Memory B cell (primary cell): ENCODE results near the gene LPP.
A peak's percentile ranks its signal among the peaks of the same experiment; 100 is the strongest.

Experiments used
- ATAC-seq: fragments of 150-1000 bp; cut with Tn5 transposase; 2 replicates; pipeline ENCODE4 v1.10.0; 2021; ENCODE audit warnings: low read depth, mild to moderate bottlenecking, moderate library complexity
- DNase-seq, 2 donors: peaks; one replicate each; pipeline ENCODE4 v3.0.0; 2022; ENCODE audit warnings: low spot score in 2 of 2
- H3K27ac Mint-ChIP-seq: one replicate; pipeline ENCODE4 v1.8.0; 2022; ENCODE audit warnings: mild to moderate bottlenecking, moderate library complexity, mixed read lengths
- H3K27me3 Mint-ChIP-seq: one replicate; pipeline ENCODE4 v1.8.0; 2022; ENCODE audit warnings: mixed read lengths
- H3K36me3 Mint-ChIP-seq: one replicate; pipeline ENCODE4 v1.8.0; 2022; ENCODE audit warnings: mild to moderate bottlenecking, mixed read lengths
- H3K4me1 Mint-ChIP-seq: one replicate; pipeline ENCODE4 v1.8.0; 2022; ENCODE audit warnings: mixed read lengths
- H3K4me3 Mint-ChIP-seq: one replicate; pipeline ENCODE4 v1.8.0; 2022; ENCODE audit warnings: mild to moderate bottlenecking, moderate library complexity, mixed read lengths
- H3K9me3 Mint-ChIP-seq: one replicate; pipeline ENCODE4 v1.8.0; 2022; ENCODE audit warnings: mixed read lengths

The LPP gene

DNA sequence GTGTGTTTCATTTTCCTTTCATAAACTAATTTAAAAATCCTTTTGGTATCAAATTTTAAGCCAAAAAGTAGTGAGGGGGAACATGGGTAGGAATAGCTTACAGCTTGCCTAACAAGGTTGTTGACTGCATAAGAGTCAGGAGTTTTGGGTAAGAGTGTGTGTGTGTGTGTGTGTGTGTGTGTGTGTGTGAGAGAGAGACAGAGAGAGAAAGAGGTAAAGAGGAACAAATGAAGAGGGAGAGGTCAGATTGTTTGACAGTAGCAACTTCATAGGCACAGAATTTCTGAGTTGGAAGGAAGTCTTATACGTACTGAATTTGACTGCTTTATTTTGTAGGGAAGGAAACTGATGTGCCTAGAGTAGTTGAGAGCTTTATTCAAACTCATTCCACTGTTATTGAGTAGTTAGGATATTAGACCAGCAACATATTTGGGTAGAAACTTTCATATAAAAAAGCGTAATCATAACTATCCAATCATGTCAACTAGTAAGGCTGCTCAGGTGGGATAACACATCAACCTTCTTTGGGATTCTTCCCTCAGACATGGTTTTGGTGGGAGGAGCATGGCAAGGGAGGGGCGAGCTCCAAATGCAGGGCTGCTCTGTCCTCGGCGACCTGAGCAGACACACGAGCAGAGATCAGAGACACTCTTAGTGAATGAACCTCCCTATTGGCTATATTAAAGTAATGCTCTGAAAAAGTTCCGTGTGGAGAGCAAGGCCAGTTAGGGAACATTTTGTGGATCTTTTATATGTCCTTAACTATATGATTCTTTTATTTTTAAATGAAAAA, 86.4 kb downstream of the LPP start:
- no peaks in the 10 kb centered on the region for H3K9me3 Mint-ChIP-seq
- no peak for ATAC-seq
- peaks cover 3% of the 10 kb centered on the region for H3K36me3 Mint-ChIP-seq
- DNase-seq, result no peak
- H3K4me3 Mint-ChIP-seq, result no peak overlapping the region
- no peaks in the 10 kb centered on the region for H3K27me3 Mint-ChIP-seq
- peaks cover 54% of the 10 kb centered on the region for H3K4me1 Mint-ChIP-seq
- H3K27ac Mint-ChIP-seq, result peak overlapping the region; percentile 6

GRCh38 chr3:188241072-188241471, 87.1 kb downstream of the LPP start:
- H3K27ac Mint-ChIP-seq, result no peak overlapping the region
- ATAC-seq (no peak), DNase-seq (no peak)
- H3K4me3 Mint-ChIP-seq, result no peak overlapping the region
- peaks cover 2% of the 10 kb centered on the region for H3K36me3 Mint-ChIP-seq
- H3K9me3 Mint-ChIP-seq, result no peaks in the 10 kb centered on the region
- H3K4me1 Mint-ChIP-seq, result peaks cover 50% of the 10 kb centered on the region
- no peaks in the 10 kb centered on the region for H3K27me3 Mint-ChIP-seq

DNA sequence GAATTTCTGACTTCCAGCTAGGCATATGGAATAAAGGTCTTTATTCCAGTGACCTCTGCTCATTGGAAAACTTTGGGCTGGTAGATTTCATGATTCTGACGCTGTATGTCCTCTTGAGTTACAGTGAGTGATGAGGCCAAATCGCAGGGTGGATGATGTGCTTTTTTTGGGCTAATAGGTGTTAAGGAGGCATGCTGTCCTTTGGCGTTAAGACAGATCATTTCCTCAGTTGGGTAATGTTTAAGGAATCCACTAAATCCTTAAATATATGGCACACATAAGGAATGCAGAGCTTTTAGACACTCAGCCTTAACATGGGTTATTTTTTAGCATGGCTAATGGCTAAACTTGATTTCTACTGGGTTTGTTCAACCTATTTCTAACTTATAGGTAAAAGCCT, 87.9 kb downstream of the LPP start:
- Mint-ChIP-seq H3K4me1 (peaks cover 47% of the 10 kb centered on the region), H3K9me3 (no peaks in the 10 kb centered on the region), H3K36me3 (no peaks in the 10 kb centered on the region), H3K27ac (peak overlapping the region; percentile 97), H3K27me3 (no peaks in the 10 kb centered on the region), H3K4me3 (no peak overlapping the region)
- DNase-seq (no peak), ATAC-seq (no peak)

DNA sequence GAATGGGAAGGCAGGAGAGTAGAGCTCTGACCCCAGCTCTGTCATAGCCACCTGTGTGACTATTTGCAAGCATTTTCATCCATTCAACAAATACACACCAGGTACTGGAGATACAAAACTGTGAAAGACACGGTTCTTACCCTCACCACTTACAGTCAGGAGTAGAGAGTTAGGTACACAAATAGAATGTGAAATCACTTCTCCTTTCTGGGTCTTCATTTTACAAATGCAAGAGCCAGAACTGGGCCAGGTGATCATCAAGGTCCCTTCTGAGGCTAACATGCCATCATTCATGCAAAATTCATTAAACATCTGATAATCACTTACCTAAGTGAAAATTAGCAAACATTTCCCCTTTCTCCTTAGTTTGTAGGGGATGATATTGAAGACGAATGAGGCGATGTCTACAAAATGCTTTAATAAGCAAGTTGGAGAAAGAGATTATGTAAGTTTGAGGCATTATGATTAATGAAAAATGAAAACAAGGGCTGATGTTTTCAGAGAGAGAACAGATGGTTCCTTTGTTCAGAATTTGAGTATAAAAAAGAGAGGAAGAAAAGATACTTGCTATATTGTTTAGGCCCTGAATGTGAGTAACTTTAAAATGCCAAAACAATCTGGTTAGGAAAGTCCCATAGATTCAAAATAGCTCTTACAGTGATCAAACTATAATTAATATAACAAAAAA, 88.6 kb downstream of the LPP start:
- H3K4me3 Mint-ChIP-seq, result peak overlapping the region; percentile 15
- H3K36me3 Mint-ChIP-seq, result no peaks in the 10 kb centered on the region
- H3K27me3 Mint-ChIP-seq, result no peaks in the 10 kb centered on the region
- DNase-seq (peak in 1 of 2 donors; percentile 49), ATAC-seq (peak; percentile 88)
- no peaks in the 10 kb centered on the region for H3K9me3 Mint-ChIP-seq
- H3K4me1 Mint-ChIP-seq, result peaks cover 44% of the 10 kb centered on the region
- peak overlapping the region; percentile 97 for H3K27ac Mint-ChIP-seq

DNA sequence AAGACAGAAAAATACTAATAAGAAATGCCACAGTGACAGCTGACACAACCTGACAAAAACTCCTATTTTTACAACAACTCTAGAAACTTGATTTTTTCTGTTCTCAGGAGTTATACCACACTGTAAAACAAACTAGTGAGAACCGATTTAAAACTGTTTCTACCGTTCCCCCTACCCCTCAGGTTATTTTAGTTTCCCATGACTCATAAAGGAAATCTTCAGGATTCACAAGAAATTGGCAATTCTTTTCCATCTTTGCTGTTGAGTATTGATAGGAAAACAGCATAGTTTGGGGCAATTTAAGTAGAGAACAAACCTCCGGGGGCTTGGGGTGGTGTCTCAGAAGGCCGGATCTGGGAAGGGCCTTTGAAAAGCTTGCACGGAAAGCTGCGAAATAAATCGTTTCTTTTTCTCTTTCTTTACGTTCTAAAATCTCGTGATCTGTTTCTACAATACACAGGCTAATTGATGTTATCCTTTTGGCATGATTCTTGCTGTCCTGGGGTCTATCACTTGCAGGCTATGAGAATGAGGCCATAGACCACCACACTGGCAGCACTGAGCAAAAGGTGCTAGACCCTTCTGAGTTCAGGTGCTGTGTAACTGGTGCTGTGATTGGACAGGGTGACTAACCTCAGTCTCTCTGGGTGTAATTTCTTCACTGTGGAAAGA, 89.3 kb downstream of the LPP start:
- no peaks in the 10 kb centered on the region for H3K9me3 Mint-ChIP-seq
- ATAC-seq (no peak), DNase-seq (no peak)
- peaks cover 41% of the 10 kb centered on the region for H3K4me1 Mint-ChIP-seq
- peak overlapping the region; percentile 97 for H3K27ac Mint-ChIP-seq
- H3K4me3 Mint-ChIP-seq, result no peak overlapping the region
- H3K36me3 Mint-ChIP-seq, result no peaks in the 10 kb centered on the region
- H3K27me3 Mint-ChIP-seq, result no peaks in the 10 kb centered on the region

GRCh38 chr3:188244395-188244861, 90.5 kb downstream of the LPP start:
- Mint-ChIP-seq H3K4me3 (no peak overlapping the region), H3K4me1 (peaks cover 33% of the 10 kb centered on the region), H3K27ac (peak overlapping the region; percentile 28), H3K27me3 (no peaks in the 10 kb centered on the region), H3K9me3 (no peaks in the 10 kb centered on the region), H3K36me3 (no peaks in the 10 kb centered on the region)
- peak in 1 of 2 donors; percentile 10 for DNase-seq
- ATAC-seq, result peak; percentile 35

GRCh38 chr3:188246905-188247304, 92.9 kb downstream of the LPP start:
- Mint-ChIP-seq H3K9me3 (no peaks in the 10 kb centered on the region), H3K4me1 (peaks cover 24% of the 10 kb centered on the region), H3K4me3 (no peak overlapping the region), H3K36me3 (peaks cover 5% of the 10 kb centered on the region), H3K27me3 (no peaks in the 10 kb centered on the region), H3K27ac (no peak overlapping the region)
- DNase-seq (no peak), ATAC-seq (no peak)

GRCh38 chr3:188248036-188248561, 94.1 kb downstream of the LPP start:
- no peak overlapping the region for H3K4me3 Mint-ChIP-seq
- H3K27me3 Mint-ChIP-seq, result no peaks in the 10 kb centered on the region
- peaks cover 5% of the 10 kb centered on the region for H3K36me3 Mint-ChIP-seq
- DNase-seq (no peak), ATAC-seq (no peak)
- no peak overlapping the region for H3K27ac Mint-ChIP-seq
- H3K4me1 Mint-ChIP-seq, result peaks cover 12% of the 10 kb centered on the region
- no peaks in the 10 kb centered on the region for H3K9me3 Mint-ChIP-seq

GRCh38 chr3:188253123-188253793, 99.3 kb downstream of the LPP start:
- Mint-ChIP-seq H3K27me3 (no peaks in the 10 kb centered on the region), H3K4me3 (no peak overlapping the region), H3K36me3 (peaks cover 8% of the 10 kb centered on the region), H3K27ac (no peak overlapping the region), H3K9me3 (no peaks in the 10 kb centered on the region), H3K4me1 (peaks cover 11% of the 10 kb centered on the region)
- ATAC-seq (no peak), DNase-seq (no peak)

GRCh38 chr3:188253800-188254452, 100.0 kb downstream of the LPP start:
- Mint-ChIP-seq H3K27ac (no peak overlapping the region), H3K36me3 (peaks cover 8% of the 10 kb centered on the region), H3K9me3 (no peaks in the 10 kb centered on the region), H3K27me3 (no peaks in the 10 kb centered on the region), H3K4me3 (no peak overlapping the region), H3K4me1 (peaks cover 11% of the 10 kb centered on the region)
- DNase-seq, result no peak
- ATAC-seq, result no peak

- Mint-ChIP-seq H3K27me3 (no peaks in the 10 kb centered on the region), H3K27ac (no peak overlapping the region), H3K4me3 (no peak overlapping the region), H3K36me3 (peaks cover 8% of the 10 kb centered on the region), H3K9me3 (no peaks in the 10 kb centered on the region), H3K4me1 (peaks cover 11% of the 10 kb centered on the region)
- ATAC-seq, result no peak
- DNase-seq, result no peak
These were observed 100.6 kb downstream of the LPP start for GRCh38 chr3:188254520-188255070.

DNA sequence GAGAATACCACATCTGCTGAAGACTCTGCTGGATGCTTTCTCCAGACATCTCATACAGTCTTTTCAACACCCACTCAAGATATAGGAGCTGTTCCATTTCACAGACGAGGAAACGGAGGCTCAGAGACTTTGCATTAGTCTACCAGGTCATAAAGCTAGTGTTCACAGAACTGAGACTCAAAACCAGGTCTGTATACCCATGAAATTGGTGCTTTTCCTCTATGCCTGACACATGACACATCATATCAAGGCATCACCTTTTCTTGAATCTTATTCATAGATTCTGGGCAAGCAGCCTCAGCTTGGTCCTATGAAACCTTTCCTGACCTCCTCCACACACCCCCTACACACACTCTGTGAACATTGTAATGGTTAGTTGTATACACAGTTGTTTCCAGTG, 101.2 kb downstream of the LPP start:
- no peaks in the 10 kb centered on the region for H3K9me3 Mint-ChIP-seq
- H3K27me3 Mint-ChIP-seq, result no peaks in the 10 kb centered on the region
- no peak overlapping the region for H3K4me3 Mint-ChIP-seq
- no peak for DNase-seq
- peaks cover 11% of the 10 kb centered on the region for H3K4me1 Mint-ChIP-seq
- no peak overlapping the region for H3K27ac Mint-ChIP-seq
- H3K36me3 Mint-ChIP-seq, result peaks cover 8% of the 10 kb centered on the region
- no peak for ATAC-seq

GRCh38 chr3:188256758-188257157, 102.8 kb downstream of the LPP start:
- no peak for ATAC-seq
- H3K4me1 Mint-ChIP-seq, result peaks cover 9% of the 10 kb centered on the region
- DNase-seq, result no peak
- H3K27ac Mint-ChIP-seq, result peak overlapping the region; percentile 20
- H3K4me3 Mint-ChIP-seq, result no peak overlapping the region
- H3K9me3 Mint-ChIP-seq, result no peaks in the 10 kb centered on the region
- H3K27me3 Mint-ChIP-seq, result no peaks in the 10 kb centered on the region
- peaks cover 4% of the 10 kb centered on the region for H3K36me3 Mint-ChIP-seq
